ENCODE measurements around the gene EVX2.

GRCh38 chr2:176120364-176121189, 36.8 kb upstream of the EVX2 start:
- TF ChIP-seq EP300 (IDR thresholded peaks at IDR 0.05) (no peak), CTCF (IDR thresholded peaks at IDR 0.05) (no peak)

Measured in stomach (tissue), 4 donors.